HG02642 (cell line): ENCODE data around the gene DCC.

Source experiments
- ATAC-seq: cut with Tn5 transposase; IDR thresholded peaks from one replicate; pipeline ENCODE4 v1.9.1; 2021; ENCODE audit warnings: mild to moderate bottlenecking; ENCODE audit not compliant: unreplicated experiment, poor library complexity

The DCC gene

GRCh38 chr18:52657043-52657805 lies 317.2 kb downstream of the DCC start:
- no peak for ATAC-seq

GRCh38 chr18:52667463-52668065 lies 327.6 kb downstream of the DCC start:
- ATAC-seq, result no peak

GRCh38 chr18:52670896-52671295 lies 330.9 kb downstream of the DCC start:
- ATAC-seq, result no peak

- no peak for ATAC-seq
These were observed 338.0 kb downstream of the DCC start for GRCh38 chr18:52678034-52678433.

GRCh38 chr18:52678551-52678950 lies 338.6 kb downstream of the DCC start:
- ATAC-seq, result no peak

- ATAC-seq, result no peak
These were observed 339.4 kb downstream of the DCC start for GRCh38 chr18:52679354-52679753.

- no peak for ATAC-seq
These were observed 342.3 kb downstream of the DCC start for GRCh38 chr18:52682260-52682659.

GRCh38 chr18:52685316-52685715 lies 345.3 kb downstream of the DCC start:
- ATAC-seq, result no peak

- no peak for ATAC-seq
These were observed 351.8 kb downstream of the DCC start for GRCh38 chr18:52691841-52692240.

- ATAC-seq, result no peak
These were observed 354.8 kb downstream of the DCC start for GRCh38 chr18:52694804-52695203.

- no peak for ATAC-seq
These were observed 360.1 kb downstream of the DCC start for GRCh38 chr18:52700116-52700515.

- ATAC-seq, result no peak
These were observed 360.8 kb downstream of the DCC start for GRCh38 chr18:52700816-52701215.

- ATAC-seq, result no peak
These were observed 361.4 kb downstream of the DCC start for GRCh38 chr18:52701219-52701935.

GRCh38 chr18:52715421-52715820 lies 375.4 kb downstream of the DCC start:
- no peak for ATAC-seq

- no peak for ATAC-seq
These were observed 376.0 kb downstream of the DCC start for GRCh38 chr18:52715991-52716390.

GRCh38 chr18:52716973-52717372 lies 377.0 kb downstream of the DCC start:
- ATAC-seq, result no peak

- no peak for ATAC-seq
These were observed 382.9 kb downstream of the DCC start for GRCh38 chr18:52722904-52723303.

GRCh38 chr18:52723550-52723970 lies 383.6 kb downstream of the DCC start:
- ATAC-seq, result no peak

GRCh38 chr18:52730972-52731619 lies 391.1 kb downstream of the DCC start:
- no peak for ATAC-seq

GRCh38 chr18:52738946-52739345 lies 398.9 kb downstream of the DCC start:
- no peak for ATAC-seq

- no peak for ATAC-seq
These were observed 407.0 kb downstream of the DCC start for GRCh38 chr18:52746986-52747385.
